GM19395 (cell line): ENCODE data around the gene S100B.
"Not testable (repeated sequence)": the region's sequence is repeated elsewhere in the genome, so short reads cannot be mapped to it uniquely, and the experiment has no call there.

Experiments
- ATAC-seq: cut with Tn5 transposase; IDR thresholded peaks from one replicate; pipeline ENCODE4 v1.9.1; 2021; ENCODE audit warnings: mild to moderate bottlenecking, moderate library complexity; ENCODE audit not compliant: unreplicated experiment

S100B gene

DNA sequence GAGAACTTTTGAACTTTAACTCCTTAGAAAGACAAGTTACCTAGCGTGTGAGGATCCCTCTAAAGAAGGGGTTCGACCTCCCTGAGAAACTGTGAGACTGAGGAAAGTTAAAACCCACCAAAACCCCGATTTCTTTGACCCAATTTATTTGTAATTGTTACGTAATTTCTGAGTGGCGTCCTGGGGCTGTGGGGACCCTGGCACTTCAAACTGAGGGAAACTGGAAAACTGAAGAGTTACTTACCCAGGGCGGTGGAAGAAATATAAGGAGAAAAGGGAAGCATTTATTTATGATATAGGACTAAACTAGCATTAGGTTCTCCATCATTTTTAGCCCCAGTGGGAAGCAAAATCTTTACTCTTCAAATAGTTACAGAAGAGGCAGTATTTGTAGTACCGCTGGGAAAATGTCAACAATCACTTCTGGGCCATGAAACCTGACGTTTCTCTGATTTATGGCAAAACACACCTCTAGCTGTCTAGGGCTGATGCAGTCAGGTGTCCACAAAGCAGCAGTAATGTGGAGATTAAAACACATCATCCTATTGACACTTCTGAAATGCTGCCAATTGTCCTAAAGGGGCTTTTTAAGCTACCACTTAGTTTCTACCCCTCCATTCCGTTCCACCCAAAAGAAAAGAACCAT is 430 bp downstream of the S100B start:
- ATAC-seq, result no peak

DNA sequence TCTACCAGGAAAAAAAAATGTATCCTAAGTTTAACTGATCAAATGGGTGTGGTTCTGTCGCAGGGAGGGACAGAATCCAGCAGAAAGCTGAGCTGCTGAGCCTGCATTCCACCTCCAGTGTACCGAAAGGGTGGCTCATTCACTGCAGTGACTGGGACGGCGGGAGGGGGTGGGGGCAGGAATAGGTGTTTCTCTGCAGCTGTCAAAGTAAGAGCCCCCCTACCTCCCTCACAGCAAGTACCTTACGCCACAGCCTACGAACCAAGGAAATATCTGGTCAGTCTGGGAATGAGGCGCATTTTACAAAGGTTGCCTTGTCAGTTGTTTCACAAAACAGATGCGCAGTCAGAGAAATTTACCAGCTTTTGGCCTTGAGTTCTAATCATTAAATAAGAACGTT is 1.7 kb downstream of the S100B start:
- no peak for ATAC-seq

DNA sequence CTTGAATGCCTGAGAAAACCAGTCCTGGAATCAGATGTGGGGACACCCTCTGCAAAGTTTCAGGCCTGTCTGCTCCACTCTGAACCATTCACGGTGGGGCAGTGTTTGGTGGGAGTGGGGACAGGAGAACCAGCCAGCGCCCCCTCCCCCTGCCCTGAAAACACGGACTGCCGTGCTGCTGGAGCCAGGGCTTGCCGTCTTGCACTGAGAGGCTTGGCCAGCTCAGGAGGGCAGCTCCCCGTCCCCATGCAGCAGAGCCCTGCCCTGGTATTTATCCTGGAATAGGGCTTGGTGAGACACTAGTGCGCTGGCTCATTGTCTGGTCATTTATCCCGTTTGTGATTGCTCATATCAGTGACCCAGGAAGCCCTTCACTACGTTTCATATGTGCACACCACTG is 3.9 kb downstream of the S100B start:
- ATAC-seq, result no peak

DNA sequence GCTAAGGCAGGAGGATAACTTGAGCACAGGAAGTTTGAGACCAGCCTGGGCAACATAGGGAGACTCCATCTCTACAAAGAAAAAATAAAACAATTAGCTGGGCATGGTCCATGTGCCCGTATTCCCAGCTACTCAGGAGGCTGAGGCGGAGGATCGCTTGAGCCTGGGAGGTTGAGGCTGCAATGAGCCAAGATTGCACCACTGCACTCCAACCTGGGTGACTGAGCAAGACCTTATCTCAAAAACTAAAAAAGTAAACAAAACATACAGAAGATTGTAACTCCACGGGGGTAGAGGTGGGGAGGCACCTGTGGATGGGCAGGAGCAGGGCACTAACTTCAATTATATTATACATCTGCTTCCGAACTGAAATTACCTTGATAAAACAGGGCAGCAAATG is 4.6 kb downstream of the S100B start:
- ATAC-seq, result no peak

DNA sequence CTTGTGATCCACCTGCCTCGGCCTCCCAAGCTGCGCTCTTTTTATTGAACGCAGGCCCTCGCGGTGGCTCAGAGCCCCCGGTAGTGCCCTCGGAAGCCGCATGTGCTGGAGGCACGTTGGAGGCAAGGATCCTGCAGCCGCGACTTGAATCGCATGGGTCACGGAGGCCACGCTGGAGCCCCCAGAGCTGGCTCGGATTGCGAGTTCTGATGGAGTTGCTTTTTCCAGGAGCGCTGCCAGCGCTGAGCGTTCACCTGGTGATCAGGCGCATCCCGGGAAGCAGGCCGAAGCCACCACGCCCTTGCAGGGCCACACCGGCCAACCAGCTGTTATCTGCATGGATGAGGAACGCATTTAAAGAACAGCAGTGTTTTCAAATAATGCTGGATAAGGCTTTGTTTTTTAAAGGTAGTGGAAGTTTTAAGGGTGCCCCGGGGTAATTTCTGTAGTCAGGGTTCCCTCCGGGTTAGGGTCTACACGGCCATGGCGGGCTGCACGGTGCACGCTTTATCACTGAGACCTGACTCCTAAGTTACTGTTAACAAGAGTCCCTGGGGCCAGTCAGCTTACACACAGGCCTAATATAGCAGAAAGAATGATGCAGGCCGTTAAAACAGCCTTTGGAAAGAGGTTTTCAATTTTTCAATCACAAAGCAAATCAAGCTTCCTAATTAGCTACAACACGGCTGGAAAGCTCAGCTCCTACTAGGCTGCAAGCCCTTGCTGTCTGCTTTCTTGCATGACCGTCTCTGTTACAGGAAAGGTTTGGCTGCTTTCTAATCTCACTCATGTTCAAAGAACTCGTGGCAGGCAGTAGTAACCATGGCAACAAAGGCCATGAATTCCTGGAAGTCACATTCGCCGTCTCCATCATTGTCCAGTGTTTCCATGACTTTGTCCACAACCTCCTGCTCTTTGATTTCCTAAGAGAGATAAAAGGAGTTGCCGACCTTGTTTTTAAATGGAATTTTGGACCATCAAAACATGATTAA is 6.0 kb downstream of the S100B start:
- no peak for ATAC-seq

- ATAC-seq, result no peak
These were observed 7.0 kb downstream of the S100B start for GRCh38 chr21:46597896-46598343.

GRCh38 chr21:46597031-46597430 is 7.9 kb downstream of the S100B start:
- no peak for ATAC-seq

GRCh38 chr21:46596201-46596600 is 8.7 kb downstream of the S100B start:
- no peak for ATAC-seq

- ATAC-seq, result no peak
These were observed 10.6 kb downstream of the S100B start for GRCh38 chr21:46594276-46594675.

- ATAC-seq, result no peak
These were observed 19.5 kb downstream of the S100B start for GRCh38 chr21:46585191-46585953.

GRCh38 chr21:46581780-46582307 is 23.0 kb downstream of the S100B start:
- ATAC-seq, result no peak

- ATAC-seq, result not testable (repeated sequence)
These were observed 25.5 kb downstream of the S100B start for GRCh38 chr21:46579394-46579793.

- not testable (repeated sequence) for ATAC-seq
These were observed 27.1 kb downstream of the S100B start for GRCh38 chr21:46577786-46578185.

GRCh38 chr21:46572850-46573249 is 32.0 kb downstream of the S100B start:
- ATAC-seq, result no peak

DNA sequence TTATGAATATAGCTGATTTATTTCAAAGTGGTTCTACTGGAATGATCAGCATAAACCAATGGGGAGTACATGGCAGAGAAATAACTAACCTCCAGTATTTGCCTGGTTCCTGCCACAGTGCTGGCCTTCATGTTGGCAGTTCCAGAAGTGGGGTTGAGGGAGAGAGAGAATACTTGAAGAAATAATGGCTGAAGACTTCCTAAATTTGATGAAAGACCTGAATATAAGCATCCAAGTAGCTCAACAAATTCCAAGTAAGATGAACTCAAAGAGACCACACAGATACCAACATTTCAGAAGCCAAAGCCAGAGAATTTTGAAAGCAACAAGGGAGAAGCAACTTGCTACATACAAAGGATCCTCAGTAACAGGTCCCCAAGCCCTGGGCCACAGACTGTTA is 34.3 kb downstream of the S100B start:
- ATAC-seq, result no peak

DNA sequence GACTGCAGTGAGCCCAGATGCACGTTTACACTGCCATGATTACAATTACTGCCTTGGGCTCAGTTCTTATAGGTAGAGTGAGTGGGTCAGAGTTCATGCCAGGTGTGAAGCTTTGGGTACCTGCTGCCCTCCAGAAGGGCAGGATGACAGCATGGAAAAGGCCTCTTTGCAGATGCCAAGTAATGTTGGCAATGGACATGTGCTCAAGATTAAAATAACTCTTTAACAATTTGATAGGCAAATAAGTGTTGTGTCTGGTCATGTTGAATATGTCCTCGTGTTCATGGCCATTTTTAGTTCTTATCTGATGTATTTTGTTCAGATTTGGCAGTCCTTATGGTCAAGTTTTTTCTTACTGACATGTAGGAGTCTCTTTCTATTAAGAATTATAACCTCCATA is 34.8 kb downstream of the S100B start:
- no peak for ATAC-seq

GRCh38 chr21:46569081-46569480 is 35.8 kb downstream of the S100B start:
- no peak for ATAC-seq

DNA sequence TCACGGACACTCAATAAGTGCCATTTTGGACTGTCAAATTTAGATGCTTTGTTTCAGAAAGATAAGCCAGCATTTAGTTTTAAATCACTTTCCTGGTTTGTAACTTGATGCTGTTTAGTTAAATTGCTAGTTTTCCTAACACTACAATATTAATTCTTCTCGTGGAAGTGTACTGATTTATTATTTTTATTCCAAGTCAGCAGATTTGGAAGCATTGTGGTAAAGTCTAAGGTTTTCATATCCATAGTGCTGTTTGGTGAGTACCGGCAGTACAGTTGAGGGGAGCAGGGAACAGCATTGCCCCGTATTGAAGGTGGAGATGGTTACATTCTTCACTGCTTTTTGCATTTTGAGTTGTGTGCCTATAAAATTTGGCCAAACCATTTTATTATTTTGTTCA is 36.3 kb downstream of the S100B start:
- no peak for ATAC-seq

DNA sequence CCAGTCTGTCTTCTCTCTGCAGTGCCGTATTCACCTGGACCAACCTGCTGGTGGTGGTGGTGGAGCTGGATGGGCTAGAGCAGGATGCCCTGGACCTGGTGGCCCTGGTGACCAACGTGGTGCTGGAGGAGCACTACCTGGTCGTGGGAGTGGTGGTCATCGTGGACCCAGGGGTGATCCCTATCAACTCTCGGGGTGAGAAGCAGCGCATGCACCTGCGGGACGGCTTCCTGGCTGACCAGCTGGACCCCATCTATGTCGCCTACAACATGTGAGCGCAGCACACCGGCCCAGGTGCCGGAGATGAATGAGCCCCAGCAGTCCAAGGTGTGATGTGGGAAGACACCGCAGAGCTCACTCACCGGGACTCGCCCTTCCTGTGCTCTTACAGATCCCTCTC is 37.5 kb downstream of the S100B start:
- ATAC-seq, result no peak

DNA sequence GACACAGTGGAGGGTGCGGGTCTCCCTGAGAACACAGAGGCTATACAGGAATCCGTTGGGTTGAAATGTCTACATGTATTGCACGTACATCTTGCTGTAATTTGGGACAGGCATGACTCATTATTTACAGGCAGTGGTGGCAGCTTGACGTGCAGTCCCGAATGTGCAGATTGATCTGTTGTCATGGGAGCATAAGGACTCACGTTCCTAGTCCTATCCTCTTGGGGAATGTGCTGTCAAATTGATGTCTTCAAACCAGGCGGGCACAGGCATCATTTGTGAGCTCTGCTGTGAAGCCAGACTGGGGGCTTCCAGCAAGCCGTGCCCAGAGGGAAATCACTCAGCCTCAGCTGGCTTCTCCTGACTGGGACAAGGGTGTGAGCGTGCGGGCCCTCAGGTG is 40.5 kb downstream of the S100B start:
- ATAC-seq, result no peak

DNA sequence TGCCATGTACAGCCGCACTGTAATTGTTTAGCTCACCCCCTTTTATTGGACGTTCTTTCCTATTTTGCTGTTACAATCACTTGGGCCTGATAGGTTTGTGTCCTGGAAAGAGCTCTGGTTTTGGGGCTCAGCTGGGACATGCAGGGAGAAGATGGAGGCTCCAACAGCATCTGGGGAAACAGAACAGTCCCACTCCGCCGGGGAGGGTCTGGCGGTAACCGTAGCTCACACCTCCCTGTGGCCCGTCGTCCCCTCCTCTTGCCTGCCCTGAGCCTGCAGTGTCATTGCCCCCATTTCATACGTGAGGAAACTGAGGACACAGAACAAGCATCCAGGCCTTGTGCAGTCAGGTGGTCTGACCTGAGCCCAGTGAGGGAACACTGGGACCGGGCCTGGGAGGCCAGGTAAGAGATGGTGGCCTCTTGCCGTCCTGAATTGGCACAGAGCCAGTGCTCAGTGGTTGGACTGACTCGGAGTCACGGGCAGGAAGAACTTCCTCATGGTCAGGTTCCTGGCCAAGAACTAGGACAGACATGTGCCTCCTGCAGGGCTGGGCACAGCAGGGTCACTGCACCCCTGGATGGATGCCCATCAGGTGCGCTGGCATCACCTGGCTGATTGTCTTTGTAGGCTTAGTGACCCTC is 41.8 kb downstream of the S100B start:
- no peak for ATAC-seq
